GM10266 (cell line): ENCODE measurements around the gene ATP5F1B.

Source experiments
- DNase-seq: peaks from one replicate; pipeline ENCODE4 v3.0.0; 2012; ENCODE audit errors: extremely low spot score
- CTCF ChIP-seq: IDR thresholded peaks from 2 replicates; pipeline ENCODE4 v1.5.1; 2012; ENCODE audit warnings: mild to moderate bottlenecking, low read depth; ENCODE audit not compliant: control insufficient read depth, insufficient read depth; ENCODE audit errors: missing control alignments

The ATP5F1B gene

GRCh38 chr12:56628671-56629458 is 16.9 kb downstream of the ATP5F1B start:
- peak; percentile 43 for DNase-seq
- TF ChIP-seq CTCF: no peak

DNA sequence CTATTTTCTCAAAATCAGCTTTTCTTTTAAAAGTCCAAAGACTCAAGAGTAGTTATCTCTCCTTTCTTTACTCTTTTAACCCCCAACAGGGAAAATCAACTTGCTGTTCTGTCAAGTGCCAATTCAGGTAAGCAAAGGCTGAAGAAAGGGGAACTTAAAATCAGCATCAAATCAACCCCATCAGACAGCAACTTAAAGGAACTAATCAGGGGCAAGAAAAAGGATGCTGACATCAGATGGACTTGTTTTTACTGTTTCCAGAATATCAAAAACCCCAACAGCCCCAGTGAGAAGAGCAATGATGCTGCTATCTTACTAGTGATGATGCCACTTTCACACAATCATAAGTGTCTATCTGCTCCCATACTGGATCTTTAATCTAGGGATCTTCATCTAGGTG is 19.1 kb downstream of the ATP5F1B start:
- no peak for DNase-seq
- no peak for TF ChIP-seq CTCF

DNA sequence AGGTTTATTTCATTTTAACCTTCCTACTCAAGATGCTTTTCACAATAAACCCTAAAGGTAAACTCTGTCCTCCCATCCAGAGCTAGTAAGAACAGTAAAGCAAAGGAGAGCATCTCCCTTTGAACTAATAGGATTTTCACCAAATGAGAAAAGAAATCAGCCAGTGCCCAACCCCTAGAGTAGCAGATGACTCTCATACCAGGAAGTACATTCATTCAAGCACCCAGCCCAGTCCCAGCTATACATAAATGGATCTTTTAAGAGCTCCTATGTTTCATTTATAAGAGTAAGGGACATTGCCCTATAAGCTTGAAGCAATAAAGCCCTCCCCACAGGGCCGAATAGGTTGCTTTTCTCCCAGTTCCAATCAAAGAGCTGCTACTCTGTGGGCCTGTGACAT is 23.2 kb downstream of the ATP5F1B start:
- DNase-seq: no peak
- no peak for TF ChIP-seq CTCF

DNA sequence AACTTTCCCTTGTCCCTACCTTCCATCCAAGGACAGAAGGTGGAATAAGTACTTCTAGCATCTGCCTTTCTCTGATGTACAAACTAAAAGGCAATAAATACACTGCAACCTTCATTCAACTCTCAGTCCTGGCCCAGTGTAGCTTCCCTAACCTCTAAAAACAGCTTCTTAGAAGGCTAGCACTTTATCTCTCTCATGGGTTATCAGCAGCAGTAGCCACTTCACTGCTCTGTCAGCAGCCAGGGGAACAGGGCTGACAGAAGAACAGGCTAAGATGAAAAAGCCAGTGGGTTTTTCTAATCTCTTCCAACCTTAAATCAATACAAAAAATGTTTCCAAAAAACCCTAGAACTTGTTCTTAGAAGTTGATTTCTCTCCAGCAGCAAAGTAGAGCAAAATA is 28.9 kb downstream of the ATP5F1B start:
- no peak for DNase-seq
- TF ChIP-seq CTCF: no peak

DNA sequence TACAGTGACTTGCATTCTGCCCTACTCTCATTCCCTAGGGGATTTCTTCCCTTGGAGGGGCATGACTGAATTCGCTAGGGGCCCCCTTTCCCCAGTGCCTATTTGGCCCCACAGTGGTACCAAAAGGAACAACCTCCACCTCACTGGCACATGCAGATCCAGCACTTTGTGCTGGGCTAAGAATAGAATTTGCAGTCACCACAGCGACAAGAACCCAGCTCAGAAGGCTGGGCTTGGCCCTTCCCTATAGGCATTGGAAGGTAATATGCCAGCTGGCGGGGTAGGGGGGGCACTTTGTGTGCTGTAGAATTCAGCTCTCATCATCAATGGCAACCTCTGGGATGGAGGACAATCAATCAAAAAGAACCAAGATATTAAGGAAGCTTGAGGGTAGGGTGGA is 29.5 kb downstream of the ATP5F1B start:
- no peak for DNase-seq
- no peak for TF ChIP-seq CTCF

DNA sequence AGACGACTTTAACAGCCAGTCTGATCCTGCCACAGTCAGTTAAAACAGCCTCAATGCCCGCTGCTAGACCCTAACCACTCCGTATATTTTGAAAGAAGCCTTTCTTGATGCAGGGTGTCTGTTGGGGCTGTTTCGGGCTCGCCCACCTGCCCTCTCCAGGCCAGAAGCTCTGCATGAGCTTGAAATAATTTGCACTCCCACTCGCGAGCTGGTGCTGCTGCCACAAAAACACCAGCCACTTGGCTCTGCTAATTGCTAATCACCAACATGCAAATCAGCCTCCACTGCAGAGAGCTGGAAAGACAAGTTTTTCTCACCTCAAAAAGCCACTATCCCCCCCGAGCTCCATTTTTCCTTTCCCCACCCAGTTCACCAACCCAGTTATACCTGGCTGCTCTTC is 31.2 kb downstream of the ATP5F1B start:
- no peak for TF ChIP-seq CTCF
- no peak for DNase-seq

DNA sequence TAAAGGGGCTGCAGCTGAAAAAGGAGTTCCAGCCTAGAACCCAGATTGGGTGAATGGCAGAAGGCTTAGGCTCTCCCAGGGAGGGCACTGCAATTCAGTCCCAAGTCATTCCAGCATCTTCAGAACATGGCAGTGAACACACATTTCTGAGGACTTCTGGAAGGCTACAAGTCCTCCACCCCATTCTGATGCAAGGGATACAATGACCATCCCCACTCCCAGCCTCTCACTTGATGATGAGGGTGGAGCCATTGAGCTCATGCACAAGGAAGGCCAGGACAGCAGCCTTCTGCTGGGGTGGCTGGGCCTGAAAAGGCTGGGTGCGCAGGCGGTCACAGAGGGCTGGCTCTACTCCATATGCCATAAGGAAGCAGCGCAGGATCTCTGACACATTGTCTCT is 41.4 kb downstream of the ATP5F1B start:
- no peak for TF ChIP-seq CTCF
- DNase-seq: no peak
